SK-N-SH treated with all-trans-retinoic acid at 6 μM for 48 hours (cell line): ENCODE measurements around the gene LRRC2.

Experiments used
- CREB5 ChIP-seq: fragments of 250-450 bp; sonication (Bioruptor Pico); IDR thresholded peaks from 2 replicates; pipeline ENCODE4 v1.5.1; 2020; ENCODE audit warnings: low read depth, mild to moderate bottlenecking, moderate library complexity
- ESRRG ChIP-seq: fragments of 250-450 bp; sonication (Bioruptor Pico); IDR thresholded peaks from 2 replicates; pipeline ENCODE4 v1.6.1; 2021; ENCODE audit warnings: mild to moderate bottlenecking
- PATZ1 ChIP-seq: fragments of 250-450 bp; sonication (Bioruptor Pico); IDR thresholded peaks from 2 replicates; pipeline ENCODE4 v1.8.0; 2020; ENCODE audit warnings: mild to moderate bottlenecking, moderate library complexity, borderline replicate concordance
- PPARA ChIP-seq: fragments of 250-450 bp; sonication (Bioruptor Pico); IDR thresholded peaks from 2 replicates; pipeline ENCODE4 v1.5.0; 2020; ENCODE audit warnings: mild to moderate bottlenecking, borderline replicate concordance
- RARB ChIP-seq: fragments of 250-450 bp; sonication (Bioruptor Pico); IDR thresholded peaks from 2 replicates; pipeline ENCODE4 v1.8.0; 2021; ENCODE audit warnings: mild to moderate bottlenecking, moderate library complexity
- TCF4 ChIP-seq: fragments of 250-450 bp; sonication (Bioruptor Pico); IDR thresholded peaks from 2 replicates; pipeline ENCODE4 v1.8.0; 2021; ENCODE audit warnings: mild to moderate bottlenecking, moderate library complexity, borderline replicate concordance
- ZFP30 ChIP-seq: fragments of 450-650 bp; formaldehyde crosslinking; IDR thresholded peaks from 2 replicates; pipeline ENCODE4 v1.5.0; 2022; ENCODE audit warnings: mild to moderate bottlenecking, moderate library complexity
- ZNF565 ChIP-seq: fragments of 450-650 bp; formaldehyde crosslinking; conservative IDR thresholded peaks from 2 replicates; pipeline ENCODE4 v1.5.0; 2020; ENCODE audit warnings: low read depth, mild to moderate bottlenecking, moderate library complexity

- TF ChIP-seq PATZ1 (CRISPR knock-in tag) = no peak
- TF ChIP-seq RARB (CRISPR knock-in tag) = no peak
- no peak for TF ChIP-seq ESRRG (CRISPR knock-in tag)
- TF ChIP-seq ZNF565 = no peak
- TF ChIP-seq PPARA (CRISPR knock-in tag) = no peak
- TF ChIP-seq ZFP30 (CRISPR knock-in tag) = no peak
- no peak for TF ChIP-seq TCF4 (CRISPR knock-in tag)
- no peak for TF ChIP-seq CREB5 (CRISPR knock-in tag)
These were observed 73.1 kb downstream of the LRRC2 start for GRCh38 chr3:46492890-46493547.
